A549 (cell line): ENCODE measurements around the gene SORCS2. TPM values are rescaled to one million over a fixed set of nuclear protein-coding genes. Genes with fewer than 3 reads are reported as not detected.

Source experiments
- ATAC-seq, 2 experiments: fragments of 200-7000 bp in 1 of 2; fragments of >200 bp in 1 of 2; cut with Nextera tagmentation in 1 of 2; cut with Tn5 transposase in 1 of 2; 3 replicates each; pipeline versions ENCODE4 v1.8.0 to v1.9.1; 2018 to 2020; ENCODE audit warnings: mild to moderate bottlenecking in 1 of 2, moderate library complexity in 1 of 2
- CTCF ChIA-PET: fragments of 300-600 bp; sonication (Branson Sonifier 250); formaldehyde crosslinking; extraction: SDS; loops from one replicate; lab custom pipeline; 2021; ENCODE audit warnings: antibody characterized with exemption, inconsistent platforms; lab: Yijun Ruan, JAX
- POLR2A ChIA-PET: fragments of 350-600 bp; formaldehyde crosslinking; extraction: SDS; loops from one replicate; lab custom pipeline; 2021; ENCODE audit warnings: antibody characterized with exemption, inconsistent platforms; lab: Yijun Ruan, JAX
- DNase-seq, 2 experiments: peaks; one replicate each; pipeline versions ENCODE4 v3.0.0 to v3.0.0-alpha.2; 2011 to 2016; ENCODE audit warnings: low read depth in 1 of 2, low spot score in 1 of 2
- FAIRE-seq: peaks from 2 replicates; lab custom pipeline; 2011; peaks lifted over from hg19 to GRCh38; lab: Jason Lieb, UNC
- H3K27ac ChIP-seq, 2 experiments: fragments of >200 bp; sonication (Bioruptor Twin); formaldehyde crosslinking; 3 replicates each; pipeline ENCODE4 v1.5.1; 2016 to 2017
- H3K4me1 ChIP-seq: fragments of >200 bp; sonication (Bioruptor Twin); formaldehyde crosslinking; 3 replicates; pipeline ENCODE4 v1.6.1; 2016
- H3K4me2 ChIP-seq: fragments of >200 bp; sonication (Bioruptor Twin); formaldehyde crosslinking; 3 replicates; pipeline ENCODE4 v1.6.1; 2016
- H3K4me3 ChIP-seq: fragments of >200 bp; sonication (Bioruptor Twin); formaldehyde crosslinking; 3 replicates; pipeline ENCODE4 v1.5.1; 2016
- H3K9me3 ChIP-seq: fragments of >200 bp; sonication (Bioruptor Twin); formaldehyde crosslinking; 3 replicates; pipeline ENCODE4 v1.6.1; 2016
- BHLHE40 ChIP-seq: IDR thresholded peaks from 2 replicates; pipeline ENCODE4 v1.6.1; 2012; ENCODE audit warnings: low read depth, low read length, inconsistent platforms
- EHF ChIP-seq: fragments of 250-450 bp; sonication (Bioruptor Pico); IDR thresholded peaks from 2 replicates; pipeline ENCODE4 v1.5.0; 2020; ENCODE audit warnings: mild to moderate bottlenecking
- ESRRA ChIP-seq: fragments of 150-350 bp; IDR thresholded peaks from 2 replicates; pipeline ENCODE4 v1.6.1; 2014; ENCODE audit warnings: mild to moderate bottlenecking, low read length, borderline replicate concordance
- JUN ChIP-seq, 2 experiments: fragments of >200 bp; sonication (Bioruptor Twin); formaldehyde crosslinking; IDR thresholded peaks; 2 replicates in 1 of 2; 3 replicates in 1 of 2; pipeline ENCODE4 v1.6.1; 2016 to 2017
- KDM1A ChIP-seq: fragments of 200-600 bp; sonication (generic); IDR thresholded peaks from 2 replicates; pipeline ENCODE4 v1.6.1; 2016; ENCODE audit warnings: low read depth, mild to moderate bottlenecking
- KDM5A ChIP-seq: fragments of 200-600 bp; sonication (generic); IDR thresholded peaks from 2 replicates; pipeline ENCODE4 v1.6.1; 2016; ENCODE audit warnings: antibody characterized with exemption, mild to moderate bottlenecking
- MYC ChIP-seq: IDR thresholded peaks from 2 replicates; pipeline ENCODE4 v1.6.1; 2012; ENCODE audit warnings: mild to moderate bottlenecking, inconsistent platforms, low read length, improper control_type of control experiment, borderline replicate concordance
- NPAS2 ChIP-seq: fragments of 250-450 bp; sonication (Bioruptor Pico); IDR thresholded peaks from 2 replicates; pipeline ENCODE4 v1.8.0; 2022; ENCODE audit warnings: mild to moderate bottlenecking, moderate library complexity, borderline replicate concordance
- REST ChIP-seq: fragments of 200-600 bp; sonication (generic); IDR thresholded peaks from 2 replicates; pipeline ENCODE4 v1.6.1; 2016; ENCODE audit warnings: antibody characterized with exemption, mild to moderate bottlenecking, moderate library complexity
- SMC3 ChIP-seq: fragments of >200 bp; sonication (Bioruptor Twin); formaldehyde crosslinking; IDR thresholded peaks from 3 replicates; pipeline ENCODE4 v1.6.1; 2018; ENCODE audit warnings: inconsistent platforms
- SREBF2 ChIP-seq: fragments of 450-650 bp; IDR thresholded peaks from 2 replicates; pipeline ENCODE4 v1.6.1; 2014; ENCODE audit warnings: mild to moderate bottlenecking, moderate library complexity
- ZFP36 ChIP-seq: fragments of 450-650 bp; IDR thresholded peaks from 2 replicates; pipeline ENCODE4 v1.6.1; 2014; ENCODE audit warnings: borderline replicate concordance; ENCODE audit not compliant: partially characterized antibody
- WGBS: methylation state at CpG from one replicate; pipeline ENCODE4 v1.1.6; 2017; ENCODE audit errors: missing lambda C conversion rate; 5-methylcytosine and 5-hydroxymethylcytosine counted together
- polyA plus RNA-seq, 4 experiments: library from polyadenylated mRNA; depleted of rRNA in 3 of 4; stranded (reverse); fragments of >200 nt; fragmentation: RNase III in 1 of 4; extraction: RNeasy Plus Mini Kit Qiagen cat#74134 plus additional on column Dnase treatment in 1 of 4; gene quantifications; 2 replicates in 3 of 4; 3 replicates in 1 of 4; pipeline ENCODE4 v1.2.3, GENCODE V29; 2011 to 2017

The SORCS2 gene
- polyA plus RNA-seq, 2 of the 4 experiments (the other 2 are of a cell fraction): 1.4 to 4.6 TPM

GRCh38 chr4:7538518-7538917 is 346.2 kb downstream of the SORCS2 start:
- no peak for TF ChIP-seq MYC
- TF ChIP-seq JUN (IDR thresholded peaks at IDR 0.05): no peak
- no peak for TF ChIP-seq ZFP36
- TF ChIP-seq BHLHE40: no peak
- CTCF ChIA-PET: no interaction called here
- ATAC-seq: no peak

GRCh38 chr4:7539186-7539585 is 346.8 kb downstream of the SORCS2 start:
- no peak for ATAC-seq

More at GRCh38 chr4:7538518-7538917, 346.2 kb downstream of the SORCS2 start:
- POLR2A ChIA-PET: no interaction called here
- no peak overlapping the region for H3K4me3 ChIP-seq
- FAIRE-seq: no peak
- DNase-seq: no peak
- H3K4me1 ChIP-seq: no peaks in the 10 kb centered on the region
- no peak overlapping the region for H3K27ac ChIP-seq
- no peaks in the 10 kb centered on the region for H3K9me3 ChIP-seq
- 83% methylated on average over 8 of the region's 8 CpGs for WGBS
- H3K4me2 ChIP-seq: no peak overlapping the region

GRCh38 chr4:7539659-7540058 is 347.3 kb downstream of the SORCS2 start:
- no peak for FAIRE-seq
- Histone ChIP-seq H3K4me3 (no peak overlapping the region), H3K4me1 (no peaks in the 10 kb centered on the region)

More at GRCh38 chr4:7539186-7539585, 346.8 kb downstream of the SORCS2 start:
- no peak overlapping the region for H3K27ac ChIP-seq
- TF ChIP-seq EHF (CRISPR knock-in tag): no peak
- TF ChIP-seq ESRRA: no peak
- no peak for TF ChIP-seq KDM5A
- TF ChIP-seq SMC3: no peak
- no peak for TF ChIP-seq REST
- no peak for TF ChIP-seq SREBF2
- TF ChIP-seq KDM1A: no peak
- TF ChIP-seq NPAS2 (CRISPR knock-in tag): no peak
- ChIA-PET CTCF (no interaction called here), POLR2A (no interaction called here)
- no peaks in the 10 kb centered on the region for H3K9me3 ChIP-seq
- no peak overlapping the region for H3K4me3 ChIP-seq
- H3K4me1 ChIP-seq: no peaks in the 10 kb centered on the region
- 66% methylated on average over 3 of the region's 3 CpGs for WGBS
- no peak overlapping the region for H3K4me2 ChIP-seq
- DNase-seq: no peak
- FAIRE-seq: no peak

More at GRCh38 chr4:7539659-7540058, 347.3 kb downstream of the SORCS2 start:
- WGBS: no CpG with 5 or more reads among the region's 9 CpGs
- no peak for TF ChIP-seq REST
- ATAC-seq (peak; percentile 31 to 81; a peak in 4 of 6 replicates), DNase-seq (peak; percentile 10 to 73)
- POLR2A ChIA-PET: no interaction called here
- CTCF ChIA-PET: no interaction called here
- Histone ChIP-seq H3K4me2 (no peak overlapping the region), H3K9me3 (no peaks in the 10 kb centered on the region), H3K27ac (no peak overlapping the region)
